SHP77 treated with DMSO at 0.1 percent for 48 hours (cell line): ENCODE measurements around the gene PTPRF.

Experiments
- DNase-seq: peaks from one replicate; lab custom pipeline; 2025; lab: John Stamatoyannopoulos, UW

PTPRF gene

DNA sequence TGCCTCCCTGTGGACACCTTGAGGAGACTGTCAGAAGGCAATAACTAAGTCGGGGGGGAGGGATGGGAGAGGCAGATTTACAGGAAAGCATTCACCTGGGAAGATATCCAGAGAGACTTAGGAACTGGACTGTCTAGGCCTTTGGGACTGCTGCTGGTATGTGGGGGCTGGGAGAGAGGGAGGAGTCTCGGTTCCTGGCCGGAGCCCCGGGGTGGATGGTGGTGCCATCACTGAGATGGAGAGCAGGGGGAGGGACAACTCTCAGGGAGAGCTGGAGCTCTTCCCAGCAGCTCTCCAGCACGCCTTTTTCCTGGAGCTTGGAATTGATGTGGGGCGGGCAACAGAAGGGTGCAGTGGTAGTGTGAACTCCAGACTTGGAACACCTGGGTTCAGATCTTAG is 22.1 kb downstream of the PTPRF start:
- DNase-seq = no peak

DNA sequence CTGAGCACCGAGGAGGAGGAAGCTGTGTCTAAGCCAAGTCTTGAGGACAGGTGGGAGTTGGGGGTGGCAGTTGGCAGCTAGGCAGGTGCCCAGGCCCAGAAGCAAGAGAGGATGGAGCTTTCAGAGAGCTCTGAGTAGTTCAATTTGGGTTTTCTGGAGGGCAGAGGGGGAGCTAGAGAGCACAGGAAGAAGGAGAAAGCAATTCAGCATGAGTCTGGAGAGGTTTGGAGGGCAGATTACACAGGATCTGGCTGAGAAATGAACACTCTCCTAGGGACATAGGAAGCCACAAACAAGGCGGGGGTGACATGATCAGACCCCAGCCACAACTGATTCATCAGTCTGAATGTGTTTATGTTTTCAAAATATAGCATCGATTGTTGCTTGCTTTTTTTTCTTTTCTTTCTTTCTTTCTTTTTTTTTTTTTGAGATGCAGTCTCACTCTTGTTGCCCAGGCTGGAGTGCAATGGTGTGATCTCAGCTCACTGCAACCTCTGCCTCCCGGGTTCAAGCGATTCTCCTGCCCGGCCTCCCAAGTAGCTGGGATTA is 23.8 kb downstream of the PTPRF start:
- DNase-seq = no peak

- no peak for DNase-seq
These were observed 26.1 kb downstream of the PTPRF start for GRCh38 chr1:43556782-43557181.

DNA sequence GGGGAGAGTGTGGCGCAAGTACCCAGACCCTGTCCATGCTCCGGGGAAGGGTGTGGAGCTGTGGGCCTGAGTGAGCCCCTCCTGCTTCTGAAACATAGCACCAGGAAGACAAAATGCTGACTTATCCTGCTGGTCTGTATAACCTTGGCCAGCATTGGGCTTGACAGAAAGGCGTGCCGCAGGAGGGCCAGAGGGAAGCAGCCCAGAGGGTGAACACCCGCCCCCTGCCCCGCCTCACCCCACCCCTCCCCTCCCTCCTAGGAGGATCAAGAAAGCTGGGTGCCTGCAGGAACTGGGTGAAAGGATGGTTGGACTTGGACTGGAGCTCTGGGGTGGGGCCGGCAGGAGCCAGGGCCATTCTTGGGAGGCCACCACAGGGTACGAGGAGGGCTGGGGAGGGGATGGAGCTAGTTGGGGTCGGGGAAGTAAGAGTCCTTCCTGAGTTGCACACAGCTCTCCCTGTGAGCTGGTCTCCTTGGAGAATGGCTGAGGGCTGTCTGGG is 27.1 kb downstream of the PTPRF start:
- DNase-seq = no peak

DNA sequence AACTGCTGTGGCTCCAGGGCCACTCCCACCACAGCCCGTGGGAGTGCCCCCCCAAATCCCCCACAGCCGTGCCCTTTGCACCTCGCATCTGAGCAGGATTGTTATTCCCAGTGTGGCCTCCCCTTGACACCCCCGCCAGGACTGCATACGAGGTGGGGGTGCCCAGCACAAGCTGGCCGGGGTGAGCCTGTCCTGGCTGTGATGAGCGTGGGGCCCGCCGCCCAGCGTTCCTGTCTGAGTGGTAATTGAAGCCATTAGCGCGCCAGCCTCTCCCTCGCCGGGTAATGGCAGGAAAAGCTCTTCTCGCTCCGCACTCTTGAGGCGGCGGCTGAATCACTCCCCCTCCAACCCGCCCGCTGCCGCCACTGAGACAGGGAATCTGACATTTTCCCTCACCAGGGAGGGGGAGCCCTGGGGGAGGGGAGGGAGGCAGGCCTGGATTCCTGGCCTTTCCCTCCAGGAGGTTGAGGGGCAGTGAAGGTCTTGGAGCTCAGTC is 27.7 kb downstream of the PTPRF start:
- no peak for DNase-seq

DNA sequence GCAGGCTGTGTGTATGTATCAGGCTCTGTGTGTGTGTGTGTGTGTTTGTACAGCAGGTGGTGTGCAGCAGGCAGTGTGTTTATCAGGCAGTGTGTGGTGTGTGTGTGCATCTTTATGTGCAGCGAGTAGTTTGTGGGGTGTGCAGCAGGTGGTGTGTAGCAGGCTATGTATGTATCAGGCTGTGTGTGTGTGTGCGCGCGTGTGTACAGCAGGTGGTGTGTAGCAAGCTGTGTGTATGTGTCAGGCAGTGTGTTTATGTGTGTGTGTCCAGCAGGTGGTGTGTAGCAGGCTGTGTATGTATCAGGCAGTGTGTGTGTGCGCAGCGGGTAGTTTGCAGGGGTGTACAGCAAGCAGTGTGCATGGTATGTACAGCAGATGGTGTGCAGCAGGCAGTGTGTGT is 29.0 kb downstream of the PTPRF start:
- DNase-seq = no peak

DNA sequence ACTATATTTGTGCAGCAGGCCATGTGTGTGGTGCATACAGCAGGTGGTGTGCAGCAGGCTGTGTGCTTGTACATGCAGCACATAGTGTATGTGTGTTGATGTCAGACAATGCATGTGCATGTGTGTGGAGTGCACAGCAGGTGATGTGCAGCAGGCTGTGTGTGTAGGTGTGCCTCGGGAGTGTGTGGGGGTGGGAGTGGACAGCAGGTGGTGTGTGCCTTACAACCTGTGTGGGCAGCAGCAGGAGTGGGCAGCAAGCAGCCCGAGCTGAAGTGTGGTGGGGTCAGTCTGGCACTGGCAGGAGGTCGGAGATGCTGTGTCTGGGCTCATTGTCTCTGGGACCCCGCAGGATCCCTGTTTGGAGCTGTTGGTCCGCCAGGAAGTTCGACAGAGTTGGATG is 29.6 kb downstream of the PTPRF start:
- no peak for DNase-seq

DNA sequence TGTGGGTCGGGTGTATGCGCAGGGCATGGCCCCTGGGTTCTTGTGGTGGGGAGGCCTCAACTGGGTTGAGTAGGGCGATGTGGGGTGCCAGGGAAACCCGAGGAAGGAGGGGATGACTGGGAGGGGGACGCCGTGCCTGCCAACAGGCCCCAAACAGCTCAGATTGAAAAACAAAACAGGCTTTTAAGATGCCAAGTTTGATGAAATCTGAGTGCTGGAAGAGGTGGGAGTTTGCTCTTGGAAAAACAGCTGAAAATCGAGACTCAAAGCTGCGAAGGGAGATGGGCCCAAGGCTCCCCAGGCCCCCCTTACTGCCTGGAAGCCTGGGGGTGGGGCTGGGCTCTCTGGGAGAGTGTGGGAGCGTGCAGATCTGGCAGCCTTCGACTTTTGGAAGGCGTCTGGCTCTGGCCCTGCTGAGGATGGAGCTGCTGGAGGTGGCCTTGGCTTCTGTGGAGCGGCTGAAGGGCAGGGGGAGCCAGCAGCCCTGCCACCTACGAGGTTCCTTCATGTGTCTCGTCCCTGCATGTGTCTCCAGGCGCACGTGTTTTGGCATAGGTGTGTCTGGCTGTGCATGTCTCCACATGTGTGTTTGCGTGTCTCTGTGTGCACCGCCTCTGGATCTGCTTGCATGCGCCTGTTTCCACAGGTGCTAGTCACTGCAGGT is 33.3 kb downstream of the PTPRF start:
- no peak for DNase-seq

GRCh38 chr1:43564551-43565348 is 34.1 kb downstream of the PTPRF start:
- DNase-seq = no peak

GRCh38 chr1:43565600-43566360 is 35.1 kb downstream of the PTPRF start:
- DNase-seq = no peak

- no peak for DNase-seq
These were observed 35.8 kb downstream of the PTPRF start for GRCh38 chr1:43566382-43567044.

GRCh38 chr1:43569175-43569574 is 38.5 kb downstream of the PTPRF start:
- no peak for DNase-seq

- no peak for DNase-seq
These were observed 39.6 kb downstream of the PTPRF start for GRCh38 chr1:43570277-43570676.

GRCh38 chr1:43570715-43571114 is 40.0 kb downstream of the PTPRF start:
- DNase-seq = no peak

DNA sequence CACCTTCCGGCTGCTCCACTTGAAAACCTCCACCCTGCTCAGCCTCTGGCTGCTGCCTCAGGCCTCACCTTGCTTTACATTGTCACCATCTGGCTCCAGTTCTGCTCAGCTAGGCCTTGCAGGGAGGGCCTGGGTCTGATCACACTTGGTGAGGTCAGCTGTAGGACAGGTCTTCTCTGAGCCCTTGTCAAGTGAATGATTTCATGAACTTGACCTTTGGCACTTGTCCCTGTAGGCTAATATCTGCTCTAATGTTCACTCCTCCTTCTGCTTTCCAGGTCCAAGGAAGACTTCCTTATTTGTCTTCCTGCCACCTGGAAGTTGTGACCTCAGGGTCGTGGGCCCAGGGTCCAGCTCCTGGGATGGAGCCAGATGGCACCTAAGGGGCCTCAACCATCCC is 41.4 kb downstream of the PTPRF start:
- DNase-seq = no peak

- no peak for DNase-seq
These were observed 41.9 kb downstream of the PTPRF start for GRCh38 chr1:43572538-43572937.

- DNase-seq = no peak
These were observed 42.5 kb downstream of the PTPRF start for GRCh38 chr1:43573066-43573800.

GRCh38 chr1:43576521-43576920 is 45.8 kb downstream of the PTPRF start:
- no peak for DNase-seq

DNA sequence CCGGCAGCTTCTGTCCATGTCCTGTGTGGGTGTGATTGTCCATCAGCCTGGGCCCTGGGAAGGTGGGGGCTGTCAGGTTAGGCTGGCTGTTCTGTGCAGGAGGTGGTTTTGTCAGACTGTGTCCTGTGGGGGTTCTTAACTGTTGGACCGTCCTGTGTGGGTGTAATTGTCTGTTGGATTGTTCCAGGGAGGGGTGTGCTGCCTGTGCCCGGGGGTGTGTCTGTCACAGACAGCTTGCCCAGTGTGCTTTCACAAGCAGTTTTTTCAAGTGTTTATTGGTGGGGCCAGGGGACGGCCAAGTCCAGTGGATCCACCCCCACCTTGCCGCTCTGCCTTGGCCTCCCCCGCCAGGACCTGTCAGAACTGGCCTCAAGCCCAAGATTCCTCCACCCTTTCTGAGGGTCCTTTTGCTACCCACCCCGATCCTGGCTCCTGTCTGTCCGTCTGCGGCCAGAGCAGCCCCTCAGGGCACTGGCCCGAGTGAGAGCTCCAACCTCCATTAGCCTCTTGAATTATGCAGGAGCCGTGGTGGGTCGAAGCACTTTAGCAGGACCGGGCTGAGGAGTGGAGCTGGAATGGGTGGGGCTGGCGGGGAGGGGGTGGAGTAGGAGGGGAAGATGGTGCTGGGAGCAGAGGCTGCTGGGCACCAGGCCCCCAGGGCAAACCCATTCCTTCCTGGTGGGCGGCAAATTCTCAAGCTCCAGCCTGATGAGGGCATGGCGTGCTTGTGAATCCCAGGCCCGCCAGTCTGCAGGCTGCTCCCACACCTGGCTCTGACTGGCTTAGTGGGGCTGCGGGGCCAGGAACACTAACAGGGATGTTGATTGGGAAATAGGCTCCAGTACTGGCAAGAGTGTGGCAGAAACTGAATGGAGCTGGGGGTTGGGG is 47.2 kb downstream of the PTPRF start:
- no peak for DNase-seq

DNA sequence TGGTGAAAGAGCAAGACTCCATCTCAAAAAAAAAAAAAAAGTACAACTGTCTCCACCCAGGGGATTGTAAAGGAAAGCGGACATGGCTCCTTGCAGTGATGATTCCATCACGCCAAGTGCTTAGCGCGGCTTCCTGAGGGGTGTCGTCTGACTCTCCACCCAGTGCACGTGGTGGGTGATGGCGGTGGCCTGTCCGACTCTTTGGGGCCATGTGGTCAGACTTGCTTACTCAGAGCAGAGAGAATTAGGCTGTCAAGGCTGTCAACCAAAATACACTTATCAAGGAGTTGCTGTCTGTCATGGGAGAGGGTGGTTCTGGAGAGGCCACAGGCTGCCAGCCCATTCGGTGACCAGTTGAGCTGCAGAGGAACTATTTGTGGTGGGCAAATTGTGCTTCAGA is 49.4 kb downstream of the PTPRF start:
- no peak for DNase-seq
